ENCODE measurements around the gene NTHL1. TPM values are rescaled to one million over a fixed set of nuclear protein-coding genes. Genes with fewer than 3 reads are reported as not detected.

NTHL1 gene
- total RNA-seq, 1 experiment from 2014 or later: 51.6 TPM

DNA sequence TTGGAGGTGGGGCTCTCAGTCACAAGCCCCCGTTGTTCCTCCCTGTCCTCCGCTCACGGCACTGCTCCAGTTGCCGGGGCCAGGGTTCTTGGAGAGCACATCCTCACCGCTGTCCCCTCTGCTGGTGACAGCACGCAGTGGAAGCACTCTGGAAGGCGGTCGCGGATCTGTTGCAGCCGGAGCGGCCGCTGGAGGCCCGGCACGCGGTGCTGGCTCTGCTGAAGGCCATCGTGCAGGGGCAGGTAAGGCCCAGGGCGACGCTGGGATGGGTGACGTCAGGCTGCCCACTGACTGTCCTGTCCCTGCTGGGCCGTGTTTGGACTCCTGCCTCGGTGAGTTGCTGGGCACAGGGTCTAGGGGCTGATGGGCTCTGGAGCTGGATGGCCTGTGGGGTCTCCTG, 5.6 kb upstream of the NTHL1 start:
- BruUV-seq (replicated peaks): no TSS peak
- POLR2A ChIA-PET (ENCODE audit: low non-redundant PET): no interaction called here
- H3K4me3 ChIP-seq (ENCODE audit: low read depth, low read length, poor library complexity, severe bottlenecking): no peak overlapping the region
- intact Hi-C loops (cut with micrococcal nuclease; ENCODE audit: unreplicated experiment): no loop called here
- no peak for TF ChIP-seq EZH2 (IDR thresholded peaks at IDR 0.05; ENCODE audit: borderline replicate concordance, low read depth, low read length, poor library complexity, severe bottlenecking)
- TF ChIP-seq, protein P1, sequence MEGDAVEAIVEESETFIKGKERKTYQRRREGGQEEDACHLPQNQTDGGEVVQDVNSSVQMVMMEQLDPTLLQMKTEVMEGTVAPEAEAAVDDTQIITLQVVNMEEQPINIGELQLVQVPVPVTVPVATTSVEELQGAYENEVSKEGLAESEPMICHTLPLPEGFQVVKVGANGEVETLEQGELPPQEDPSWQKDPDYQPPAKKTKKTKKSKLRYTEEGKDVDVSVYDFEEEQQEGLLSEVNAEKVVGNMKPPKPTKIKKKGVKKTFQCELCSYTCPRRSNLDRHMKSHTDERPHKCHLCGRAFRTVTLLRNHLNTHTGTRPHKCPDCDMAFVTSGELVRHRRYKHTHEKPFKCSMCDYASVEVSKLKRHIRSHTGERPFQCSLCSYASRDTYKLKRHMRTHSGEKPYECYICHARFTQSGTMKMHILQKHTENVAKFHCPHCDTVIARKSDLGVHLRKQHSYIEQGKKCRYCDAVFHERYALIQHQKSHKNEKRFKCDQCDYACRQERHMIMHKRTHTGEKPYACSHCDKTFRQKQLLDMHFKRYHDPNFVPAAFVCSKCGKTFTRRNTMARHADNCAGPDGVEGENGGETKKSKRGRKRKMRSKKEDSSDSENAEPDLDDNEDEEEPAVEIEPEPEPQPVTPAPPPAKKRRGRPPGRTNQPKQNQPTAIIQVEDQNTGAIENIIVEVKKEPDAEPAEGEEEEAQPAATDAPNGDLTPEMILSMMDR (conservative IDR thresholded peaks at IDR 0.05; ENCODE audit: low read depth, low read length): no peak
- no peaks in the 10 kb centered on the region for H3K27me3 ChIP-seq (replicated peaks; ENCODE audit: insufficient read depth, low read depth, low read length, poor library complexity)
- H3K36me3 ChIP-seq (ENCODE audit: insufficient read depth, low read length, poor library complexity, severe bottlenecking): peaks cover 12% of the 10 kb centered on the region
- no peak for DNase-seq (ENCODE audit: low spot score)
- H3K4me1 ChIP-seq (ENCODE audit: insufficient read depth, low read length, poor library complexity, severe bottlenecking): no peaks in the 10 kb centered on the region
- no peak overlapping the region for H3K27ac ChIP-seq (ENCODE audit: low read depth, low read length, poor library complexity, severe bottlenecking)
- H3K9me3 ChIP-seq (ENCODE audit: low read depth, low read length, poor library complexity, severe bottlenecking): no peaks in the 10 kb centered on the region
- CTCF ChIA-PET: no interaction called here

- no peak for TF ChIP-seq EZH2 (IDR thresholded peaks at IDR 0.05; ENCODE audit: borderline replicate concordance, low read depth, low read length, poor library complexity, severe bottlenecking)
- TF ChIP-seq, protein P1 (conservative IDR thresholded peaks at IDR 0.05; ENCODE audit: low read depth, low read length): no peak
- peaks cover 12% of the 10 kb centered on the region for H3K36me3 ChIP-seq (ENCODE audit: insufficient read depth, low read length, poor library complexity, severe bottlenecking)
- H3K4me3 ChIP-seq (ENCODE audit: low read depth, low read length, poor library complexity, severe bottlenecking): peak overlapping the region; percentile 93
- H3K27me3 ChIP-seq (replicated peaks; ENCODE audit: insufficient read depth, low read depth, low read length, poor library complexity): no peaks in the 10 kb centered on the region
- H3K4me1 ChIP-seq (ENCODE audit: insufficient read depth, low read length, poor library complexity, severe bottlenecking): no peaks in the 10 kb centered on the region
- no peak for DNase-seq (ENCODE audit: low spot score)
- ChIA-PET CTCF (interaction anchor here (0.9 kb wide), 1 partner anchor 44 kb away, joined by 4 read pairs; no protein-coding TSS in a partner anchor), POLR2A (ENCODE audit: low non-redundant PET) (no interaction called here)
- TSS peak; percentile 76 for BruUV-seq (replicated peaks)
- no peaks in the 10 kb centered on the region for H3K9me3 ChIP-seq (ENCODE audit: low read depth, low read length, poor library complexity, severe bottlenecking)
- intact Hi-C loops (cut with micrococcal nuclease; ENCODE audit: unreplicated experiment): no loop called here
- H3K27ac ChIP-seq (ENCODE audit: low read depth, low read length, poor library complexity, severe bottlenecking): peak overlapping the region; percentile 67
Measured at GRCh38 chr16:2048116-2048543, 496 bp upstream of the NTHL1 start.

GRCh38 chr16:2046893-2047329, 723 bp downstream of the NTHL1 start:
- CTCF ChIA-PET: no interaction called here
- no TSS peak for BruUV-seq (replicated peaks)
- Histone ChIP-seq H3K4me3 (ENCODE audit: low read depth, low read length, poor library complexity, severe bottlenecking) (peak overlapping the region; percentile 93), H3K9me3 (ENCODE audit: low read depth, low read length, poor library complexity, severe bottlenecking) (no peaks in the 10 kb centered on the region), H3K4me1 (ENCODE audit: insufficient read depth, low read length, poor library complexity, severe bottlenecking) (no peaks in the 10 kb centered on the region), H3K36me3 (ENCODE audit: insufficient read depth, low read length, poor library complexity, severe bottlenecking) (peaks cover 7% of the 10 kb centered on the region), H3K27me3 (replicated peaks; ENCODE audit: insufficient read depth, low read depth, low read length, poor library complexity) (no peaks in the 10 kb centered on the region), H3K27ac (ENCODE audit: low read depth, low read length, poor library complexity, severe bottlenecking) (peak overlapping the region; percentile 26)
- intact Hi-C loops (cut with micrococcal nuclease; ENCODE audit: unreplicated experiment): no loop called here
- TF ChIP-seq, protein P1 (conservative IDR thresholded peaks at IDR 0.05; ENCODE audit: low read depth, low read length): no peak
- TF ChIP-seq EZH2 (IDR thresholded peaks at IDR 0.05; ENCODE audit: borderline replicate concordance, low read depth, low read length, poor library complexity, severe bottlenecking): no peak
- POLR2A ChIA-PET (ENCODE audit: low non-redundant PET): no interaction called here
- DNase-seq (ENCODE audit: low spot score): no peak
